Natural killer cell (primary cell): ENCODE measurements around the gene SEPTIN11. TPM values are rescaled to one million over a fixed set of nuclear protein-coding genes. Genes with fewer than 3 reads are reported as not detected.

Source experiments
- ATAC-seq, 3 donors: fragments of 150-1000 bp in 2 of 3; fragments of 200-7000 bp in 1 of 3; cut with Tn5 transposase; 1 replicate in 1 of 3; 2 replicates in 2 of 3; pipeline ENCODE4 v1.10.0; 2021; ENCODE audit warnings: mild to moderate bottlenecking in 2 of 3, moderate library complexity in 2 of 3
- DNase-seq, 2 donors: peaks; one replicate each; pipeline versions ENCODE4 v3.0.0 to v3.0.0-alpha.2; 2013 to 2021; ENCODE audit warnings: mixed read lengths in 1 of 2
- H3K27ac ChIP-seq: one replicate; pipeline ENCODE4 v1.5.1; 2013; ENCODE audit warnings: mild to moderate bottlenecking, low read length
- H3K27me3 ChIP-seq: one replicate; pipeline ENCODE4 v1.6.1; 2013; ENCODE audit warnings: low read length; ENCODE audit not compliant: control insufficient read depth, insufficient read depth
- H3K36me3 ChIP-seq: one replicate; pipeline ENCODE4 v1.6.1; 2013; ENCODE audit warnings: low read length; ENCODE audit not compliant: control insufficient read depth, insufficient read depth
- H3K4me1 ChIP-seq: one replicate; pipeline ENCODE4 v1.6.1; 2013; ENCODE audit warnings: low read length; ENCODE audit not compliant: control insufficient read depth, insufficient read depth
- H3K4me3 ChIP-seq: one replicate; pipeline ENCODE4 v1.5.1; 2013; ENCODE audit warnings: low read length
- H3K9me3 ChIP-seq: one replicate; pipeline ENCODE4 v1.6.1; 2013; ENCODE audit warnings: low read length; ENCODE audit not compliant: control insufficient read depth, insufficient read depth
- H3K27ac Mint-ChIP-seq, 2 donors: one replicate each; pipeline ENCODE4 v1.8.0; 2022; ENCODE audit warnings: mild to moderate bottlenecking in 2 of 2, mixed read lengths in 2 of 2, moderate library complexity in 1 of 2
- H3K27me3 Mint-ChIP-seq, 2 donors: one replicate each; pipeline ENCODE4 v1.8.0; 2022; ENCODE audit warnings: low read depth in 2 of 2, mixed read lengths in 2 of 2
- H3K36me3 Mint-ChIP-seq: one replicate; pipeline ENCODE4 v1.8.0; 2022; ENCODE audit warnings: mixed read lengths
- H3K4me1 Mint-ChIP-seq, 2 donors: one replicate each; pipeline ENCODE4 v1.8.0; 2022; ENCODE audit warnings: mixed read lengths in 2 of 2
- H3K4me3 Mint-ChIP-seq: one replicate; pipeline ENCODE4 v1.8.0; 2022; ENCODE audit warnings: mild to moderate bottlenecking, moderate library complexity, mixed read lengths
- H3K9me3 Mint-ChIP-seq, 2 donors: one replicate each; pipeline ENCODE4 v1.8.0; 2022; ENCODE audit warnings: mixed read lengths in 2 of 2
- CTCF ChIP-seq: fragments of 200-600 bp; IDR thresholded peaks from one replicate; pipeline ENCODE4 v1.8.0; 2022; ENCODE audit warnings: antibody characterized with exemption
- WGBS: methylation state at CpG from one replicate; pipeline ENCODE4 v1.1.7; 2013; ENCODE audit warnings: missing lambda C conversion rate; ENCODE audit not compliant: insufficient coverage; 5-methylcytosine and 5-hydroxymethylcytosine counted together
- intact Hi-C: fragments of 100-400 bp; cut with micrococcal nuclease; formaldehyde crosslinking; loops from one replicate; pipeline ENCODE4 v1.14.2; 2022
- total RNA-seq, 4 donors: library from RNA; stranded (reverse); fragments of 120-200 nt in 1 of 4; gene quantifications; one replicate each; pipeline versions ENCODE4 v1.2.3 to v1.2.4, GENCODE V29; 2013 to 2022

SEPTIN11 gene
- total RNA-seq, 3 donors from 2014 or later (not counting 1 experiment from before 2014, with no cell fraction given), result 38.6 to 52.8 (median 46.2) TPM

GRCh38 chr4:76943790-76944189 lies 5.8 kb upstream of the SEPTIN11 start:
- Histone ChIP-seq H3K9me3 (no peaks in the 10 kb centered on the region), H3K4me1 (peaks cover 9% of the 10 kb centered on the region), H3K4me3 (no peak overlapping the region), H3K36me3 (no peaks in the 10 kb centered on the region), H3K27me3 (no peaks in the 10 kb centered on the region), H3K27ac (no peak overlapping the region)
- intact Hi-C loops, result no loop called here
- Mint-ChIP-seq H3K9me3 (peaks cover 2 to 4% of the 10 kb centered on the region in 2 donors), H3K27me3 (peaks cover under 1 to 3% of the 10 kb centered on the region in 2 donors), H3K4me1 (peaks cover 7 to 15% of the 10 kb centered on the region in 2 donors), H3K27ac (no peak overlapping the region), H3K4me3 (no peak overlapping the region), H3K36me3 (no peaks in the 10 kb centered on the region)
- no peak for TF ChIP-seq CTCF
- DNase-seq (no peak), ATAC-seq (no peak)
- 100% methylated on average over 1 of the region's 1 CpG for WGBS

GRCh38 chr4:76947369-76947768 lies 2.2 kb upstream of the SEPTIN11 start:
- Mint-ChIP-seq H3K9me3 (no peaks in the 10 kb centered on the region), H3K27me3 (no peaks in the 10 kb centered on the region), H3K27ac (peak overlapping the region in 1 of 2 donors; percentile 31), H3K4me1 (peaks cover 17 to 40% of the 10 kb centered on the region in 2 donors), H3K4me3 (peak overlapping the region; percentile 93), H3K36me3 (no peaks in the 10 kb centered on the region)
- no peak overlapping the region for H3K27ac ChIP-seq
- H3K27me3 ChIP-seq, result no peaks in the 10 kb centered on the region
- H3K9me3 ChIP-seq, result no peaks in the 10 kb centered on the region
- DNase-seq, result no peak
- TF ChIP-seq CTCF, result no peak
- WGBS, result 100% methylated on average over 2 of the region's 2 CpGs
- H3K36me3 ChIP-seq, result no peaks in the 10 kb centered on the region
- H3K4me3 ChIP-seq, result no peak overlapping the region
- intact Hi-C loops, result no loop called here
- no peak for ATAC-seq
- peaks cover 16% of the 10 kb centered on the region for H3K4me1 ChIP-seq

GRCh38 chr4:76948443-76949275 lies 893 bp upstream of the SEPTIN11 start:
- Mint-ChIP-seq H3K36me3 (no peaks in the 10 kb centered on the region), H3K4me1 (peaks cover 17 to 47% of the 10 kb centered on the region in 2 donors), H3K9me3 (no peaks in the 10 kb centered on the region), H3K27ac (peak overlapping the region; percentile 77 to 90), H3K27me3 (no peaks in the 10 kb centered on the region), H3K4me3 (peak overlapping the region; percentile 93)
- H3K36me3 ChIP-seq, result no peaks in the 10 kb centered on the region
- DNase-seq, result peak; percentile 63 to 84
- H3K9me3 ChIP-seq, result no peaks in the 10 kb centered on the region
- peak overlapping the region; percentile 39 for H3K27ac ChIP-seq
- H3K4me1 ChIP-seq, result peaks cover 16% of the 10 kb centered on the region
- 11% methylated on average over 60 of the region's 60 CpGs for WGBS
- H3K27me3 ChIP-seq, result no peaks in the 10 kb centered on the region
- H3K4me3 ChIP-seq, result peak overlapping the region; percentile 77
- intact Hi-C loops, result loop anchor here (2.0 kb wide), 2 partner anchors 40 to 208 kb away; partner anchors contain the start of gene CCNG2
- ATAC-seq, result peak; percentile 57 to 70 (median 62)
- no peak for TF ChIP-seq CTCF
